HG02642 (cell line): ENCODE data around the gene AGK.
"Not testable (repeated sequence)": the region's sequence is repeated elsewhere in the genome, so short reads cannot be mapped to it uniquely, and the experiment has no call there.

ENCODE experiments used
- ATAC-seq: cut with Tn5 transposase; IDR thresholded peaks from one replicate; pipeline ENCODE4 v1.9.1; 2021; ENCODE audit warnings: mild to moderate bottlenecking; ENCODE audit not compliant: unreplicated experiment, poor library complexity

AGK gene

DNA sequence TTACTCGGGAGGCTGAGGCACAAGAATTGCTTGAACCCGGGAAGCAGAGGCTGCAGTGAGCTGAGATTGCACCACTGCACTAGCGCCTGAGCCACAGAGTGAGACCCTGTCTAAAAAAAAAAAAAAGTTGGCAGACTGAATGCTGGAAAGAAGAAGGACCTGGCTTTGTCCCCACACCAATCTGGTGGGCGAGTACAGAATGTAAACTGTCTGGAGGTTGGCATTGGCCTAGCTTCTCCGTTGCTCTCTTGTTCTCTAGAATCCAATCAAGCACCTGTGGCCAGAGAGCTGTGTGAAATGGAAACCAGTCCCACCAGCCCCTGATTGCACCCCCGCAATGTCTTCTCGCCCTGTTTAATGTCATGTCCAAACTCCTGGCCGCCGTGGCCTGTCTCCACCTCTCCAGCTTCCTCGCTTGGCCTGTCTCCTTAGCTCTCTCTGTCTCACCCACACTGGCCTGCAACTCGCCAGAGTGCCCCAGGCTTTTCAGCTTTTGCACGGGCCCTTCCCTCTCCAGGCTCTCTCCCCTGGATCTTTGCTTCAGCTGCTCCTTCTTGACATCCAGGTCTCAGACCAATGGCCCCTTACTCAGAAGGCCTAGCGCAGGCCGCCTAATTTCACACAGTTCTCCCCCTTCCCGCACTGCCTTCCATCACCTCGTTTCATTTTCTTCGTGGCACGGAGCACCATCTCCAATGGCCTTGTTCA is 670 bp upstream of the AGK start:
- ATAC-seq, result peak; percentile 4

DNA sequence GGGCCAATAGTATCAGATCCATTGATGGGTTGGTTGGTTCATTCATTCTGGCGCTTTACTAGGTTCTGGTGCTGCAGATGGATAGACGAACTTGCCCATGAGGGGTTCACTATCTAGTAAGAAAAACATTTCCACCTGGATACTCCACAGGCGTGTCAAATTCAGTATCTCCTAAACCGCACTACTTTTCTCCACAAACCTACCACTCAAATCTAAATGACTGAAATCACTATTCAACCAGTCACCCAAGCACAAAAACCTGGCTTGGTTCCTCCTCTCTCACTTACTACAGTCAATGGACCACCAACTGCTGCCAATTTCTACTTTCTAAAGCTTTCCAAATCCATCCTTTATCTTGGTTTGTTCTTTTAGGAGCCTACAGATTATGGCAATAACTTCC is 572 bp downstream of the AGK start:
- ATAC-seq, result peak; percentile 20

DNA sequence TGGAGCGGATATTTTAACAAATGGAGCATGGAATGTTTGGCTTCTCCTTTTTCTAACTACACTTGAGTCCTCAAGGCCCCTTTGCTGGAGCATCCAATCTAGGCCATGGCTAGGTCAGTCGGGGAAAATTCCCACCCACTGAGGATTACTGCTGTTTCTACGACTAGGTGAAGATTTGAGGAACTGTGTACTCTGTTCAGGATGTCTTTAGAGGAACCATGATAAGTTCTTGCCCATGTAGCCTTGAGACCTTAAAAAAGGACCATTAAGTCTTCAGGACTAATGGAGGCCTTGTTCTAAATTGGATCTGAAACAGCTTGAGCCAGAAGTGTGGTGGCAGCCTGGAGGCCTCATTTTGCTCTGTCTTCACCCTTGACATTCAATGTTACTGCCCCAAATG is 6.2 kb downstream of the AGK start:
- peak; percentile 31 for ATAC-seq

DNA sequence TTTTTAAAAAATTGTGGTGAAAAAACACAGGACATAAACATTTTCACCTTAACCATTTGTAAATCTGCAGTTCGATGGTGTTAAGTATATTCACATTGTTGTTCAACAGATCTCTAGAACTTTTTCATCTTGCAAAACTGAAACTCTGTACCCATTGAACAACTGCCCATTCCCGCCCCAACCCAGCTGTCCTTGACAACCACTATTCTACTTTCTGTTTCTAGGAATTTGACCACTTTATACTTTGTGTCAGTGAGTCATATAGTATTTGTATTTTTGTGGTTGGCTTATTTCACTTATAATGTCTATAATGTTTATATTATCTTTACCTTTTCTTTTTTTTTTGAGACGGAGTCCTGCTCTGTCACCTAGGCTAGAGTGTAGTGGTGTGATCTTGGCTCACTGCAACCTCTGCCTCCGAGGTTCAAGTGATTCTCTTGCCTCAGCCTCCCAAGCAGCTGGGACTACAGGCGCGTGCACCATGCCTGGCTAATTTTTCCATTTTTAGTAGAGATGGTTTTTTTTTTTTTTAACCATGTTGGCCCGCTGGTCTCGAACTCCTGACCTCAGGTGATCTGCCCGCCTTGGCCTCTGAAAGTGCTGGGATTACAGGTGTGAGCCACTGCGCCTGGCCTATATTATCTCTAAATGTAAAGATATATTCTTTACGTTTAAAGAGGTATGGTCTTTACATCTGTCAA is 6.8 kb downstream of the AGK start:
- peak; percentile 51 for ATAC-seq

DNA sequence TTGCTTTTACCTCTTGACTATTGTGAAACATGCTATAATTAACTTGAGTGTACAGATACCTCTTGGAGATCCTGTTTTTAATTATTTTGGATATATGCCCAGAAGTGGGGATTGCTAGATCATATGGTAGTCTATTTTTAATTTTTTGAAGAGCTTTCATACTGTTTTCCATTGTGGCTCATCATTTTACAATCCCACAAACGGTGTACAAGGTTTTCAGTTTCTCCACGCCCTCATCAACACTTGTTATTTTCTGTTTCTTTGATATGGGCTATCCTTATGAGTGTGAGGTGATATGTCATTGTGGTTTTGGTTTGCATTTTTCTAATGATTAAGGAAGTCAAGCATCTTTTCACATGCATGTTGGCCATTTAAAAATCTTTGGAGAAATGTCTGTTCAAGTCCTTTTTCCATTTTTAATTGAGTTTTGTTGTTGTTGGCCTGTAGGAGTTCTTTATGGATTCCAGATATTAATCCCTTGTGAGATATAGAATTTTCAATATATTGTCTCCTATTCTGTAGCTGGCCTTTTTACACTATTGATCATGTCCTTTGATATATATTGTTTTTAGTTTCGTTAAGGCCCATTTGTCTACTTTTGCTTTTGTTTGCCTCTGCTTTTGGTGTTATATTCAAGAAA is 7.5 kb downstream of the AGK start:
- peak; percentile 79 for ATAC-seq

DNA sequence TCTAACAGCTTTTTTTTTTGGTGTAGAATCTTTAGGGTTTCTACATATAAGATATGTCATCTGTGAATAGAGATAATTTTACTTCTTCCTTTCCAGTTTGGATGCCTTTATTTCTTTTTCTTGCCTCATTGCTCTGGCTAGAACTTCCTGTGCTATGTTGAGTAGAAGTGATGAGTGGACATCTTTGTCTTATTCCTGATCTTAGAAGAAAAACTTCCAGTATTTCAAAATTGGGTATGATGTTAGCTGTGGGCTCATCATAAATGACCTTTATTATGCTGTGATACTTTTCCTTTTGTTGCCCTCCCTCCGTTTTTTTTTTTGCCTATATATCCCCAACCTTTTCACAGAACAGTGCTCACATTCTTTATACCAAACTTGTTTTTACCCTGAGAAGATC is 8.8 kb downstream of the AGK start:
- no peak for ATAC-seq

DNA sequence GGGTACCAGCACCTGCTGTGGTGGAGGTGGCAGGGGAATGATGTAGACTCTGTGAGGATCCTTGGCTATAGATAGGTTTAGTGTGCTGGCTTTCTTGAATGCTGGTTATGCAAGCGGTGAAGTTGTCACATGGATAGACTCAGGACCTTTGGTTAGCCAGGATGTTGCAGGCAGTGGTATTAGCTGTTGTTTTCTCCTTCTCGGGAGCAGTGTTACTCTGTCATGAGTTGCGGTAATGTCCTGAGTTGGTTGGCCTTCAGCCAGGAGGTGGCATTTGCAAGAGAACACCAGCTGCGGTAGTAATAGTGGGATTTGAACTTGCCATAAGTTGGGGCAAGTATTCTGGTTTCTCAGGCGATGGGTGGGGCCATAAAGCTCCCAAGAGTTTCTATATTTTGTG is 10.8 kb downstream of the AGK start:
- no peak for ATAC-seq

DNA sequence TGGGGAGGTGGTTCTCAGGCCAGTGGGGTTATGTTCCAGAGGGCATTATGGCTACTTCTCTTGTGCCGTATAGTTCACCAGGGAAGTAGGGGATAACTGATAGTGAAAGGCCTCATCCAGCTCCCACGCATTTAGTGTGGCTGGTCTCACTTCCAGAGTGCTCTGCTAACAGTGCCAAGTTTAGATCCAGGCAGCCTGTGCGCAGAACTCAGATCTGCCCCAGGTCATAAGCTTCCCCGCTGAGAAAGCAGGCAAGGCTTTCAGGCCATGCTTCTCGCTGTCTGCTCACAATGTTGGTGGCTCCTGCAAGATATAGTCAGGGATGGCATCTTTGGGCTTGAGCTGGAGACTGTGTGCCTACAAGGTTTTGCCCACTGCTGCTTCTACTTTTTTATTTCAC is 11.3 kb downstream of the AGK start:
- no peak for ATAC-seq

DNA sequence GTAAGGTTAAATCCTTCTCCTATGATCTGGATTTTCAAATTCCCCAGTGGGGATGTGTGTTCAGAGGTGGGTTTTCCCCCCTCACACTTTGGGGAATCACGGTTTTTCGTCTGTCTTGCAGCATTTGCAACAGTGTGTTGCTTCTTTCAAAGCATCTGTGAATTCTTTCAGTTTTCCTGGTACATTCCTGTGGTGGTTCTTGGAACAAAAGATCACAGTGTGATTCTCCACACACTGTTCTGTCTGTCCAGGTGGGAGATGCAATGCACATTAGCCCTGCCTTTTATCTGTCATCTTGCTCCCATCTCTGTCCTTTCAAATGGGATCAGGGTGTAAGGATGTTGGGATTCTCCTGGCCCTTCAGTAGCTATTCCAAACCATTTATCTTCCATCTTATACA is 11.8 kb downstream of the AGK start:
- ATAC-seq, result no peak

DNA sequence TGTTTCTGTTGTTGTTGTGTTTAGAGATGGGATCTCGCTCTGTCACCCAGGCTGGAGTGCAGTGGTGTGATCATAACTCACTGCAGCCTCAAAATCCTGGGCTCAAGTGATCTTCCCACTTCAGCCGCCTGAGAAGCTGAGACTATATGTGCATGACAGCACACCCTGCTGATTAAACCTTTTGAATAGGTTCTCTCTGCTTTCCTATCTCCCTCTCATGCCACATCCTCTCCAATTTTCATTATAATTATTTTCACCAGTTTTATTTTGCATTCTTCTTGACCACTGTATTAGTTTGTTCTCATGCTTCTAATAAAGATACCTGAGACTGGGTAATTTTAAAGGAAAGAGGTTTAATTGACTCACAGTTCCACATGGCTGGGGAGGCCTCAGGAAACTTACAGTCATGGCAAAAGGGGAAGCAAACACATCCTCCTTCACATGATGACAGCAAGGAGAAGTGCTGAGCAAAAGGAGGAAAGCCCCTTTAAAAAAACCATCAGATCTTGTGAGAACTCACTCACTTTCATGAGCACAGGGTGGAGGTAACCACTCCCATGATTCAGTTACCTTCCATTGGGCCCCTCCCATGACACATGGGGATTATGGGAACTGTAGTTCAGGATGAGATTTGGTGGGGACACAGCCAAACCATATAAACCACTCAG is 12.9 kb downstream of the AGK start:
- ATAC-seq, result peak; percentile 69

DNA sequence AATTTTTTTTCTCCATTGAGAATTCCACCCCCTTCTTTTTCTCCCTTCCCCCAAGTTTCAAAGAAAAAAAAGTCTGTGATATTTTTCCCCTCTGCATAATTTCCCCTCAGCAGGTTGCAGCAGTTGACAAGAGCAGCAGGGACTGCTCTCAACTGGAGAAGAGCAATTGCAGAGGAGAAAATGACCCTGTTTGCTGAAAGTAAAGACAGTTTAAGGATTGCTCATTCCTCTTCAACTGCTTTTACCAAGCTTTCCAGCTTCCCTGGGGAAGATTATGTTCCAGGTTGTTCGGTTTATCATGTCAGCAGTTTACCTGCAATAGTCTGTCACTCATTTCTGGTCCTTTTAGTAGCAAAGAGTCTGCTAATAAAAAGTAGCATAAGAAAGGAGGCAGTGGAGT is 16.2 kb downstream of the AGK start:
- ATAC-seq, result no peak

DNA sequence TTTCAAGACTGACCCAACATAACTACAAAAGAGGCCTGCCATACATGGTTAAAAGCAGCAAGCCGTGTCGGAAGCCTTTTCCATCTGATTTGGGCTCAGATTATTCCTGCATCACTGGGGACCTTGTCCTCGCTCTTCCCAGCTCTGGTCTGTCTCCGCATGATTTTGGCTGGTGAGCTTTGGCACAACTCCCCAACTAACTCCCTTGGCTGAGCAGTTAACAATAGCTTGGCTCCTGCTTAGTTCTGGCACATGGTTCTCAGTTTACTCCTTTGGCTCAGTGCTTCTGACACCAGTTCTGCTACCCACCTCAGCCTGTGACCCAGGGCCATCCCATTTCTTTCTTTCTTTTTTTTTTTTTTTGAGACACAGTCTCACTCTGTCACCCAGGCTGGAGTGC is 17.0 kb downstream of the AGK start:
- ATAC-seq, result no peak

DNA sequence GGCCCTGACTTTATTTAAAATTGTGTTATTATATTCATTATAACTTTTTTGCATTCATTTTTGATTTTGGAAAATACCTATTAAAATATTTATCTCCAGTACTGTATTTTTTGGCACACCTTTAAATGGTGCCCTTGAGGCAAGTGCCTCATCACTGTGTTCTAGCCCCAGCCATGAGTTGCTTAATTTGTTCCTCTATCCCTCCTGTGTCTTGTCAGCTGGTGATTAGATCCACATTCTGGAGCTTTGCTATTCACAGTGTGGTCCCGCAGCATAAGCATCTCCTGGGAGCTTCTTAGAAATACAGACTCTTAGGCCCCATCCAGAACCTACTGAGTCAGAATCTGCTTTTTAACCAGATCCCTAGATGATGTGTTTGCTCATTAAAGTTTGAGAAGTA is 19.8 kb downstream of the AGK start:
- ATAC-seq, result no peak

DNA sequence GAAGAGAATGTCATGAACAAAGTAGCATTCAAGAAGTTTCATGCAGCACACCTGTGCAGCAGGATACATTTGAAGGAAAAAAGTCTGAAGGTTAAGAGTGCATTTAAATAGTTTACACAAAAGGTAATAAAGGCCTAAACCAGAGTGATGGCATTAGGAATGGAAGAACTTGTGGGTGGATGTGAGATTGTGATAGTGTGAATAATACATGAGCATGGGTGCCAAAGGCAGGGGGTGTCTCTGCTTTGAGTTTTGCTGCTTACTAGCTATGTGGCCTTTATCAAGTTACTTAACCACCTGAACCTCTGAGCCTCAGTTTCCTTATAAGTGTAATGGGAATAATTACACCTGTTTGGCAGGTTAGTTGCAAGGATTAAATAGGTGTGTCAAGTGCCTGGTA is 21.0 kb downstream of the AGK start:
- ATAC-seq, result no peak

DNA sequence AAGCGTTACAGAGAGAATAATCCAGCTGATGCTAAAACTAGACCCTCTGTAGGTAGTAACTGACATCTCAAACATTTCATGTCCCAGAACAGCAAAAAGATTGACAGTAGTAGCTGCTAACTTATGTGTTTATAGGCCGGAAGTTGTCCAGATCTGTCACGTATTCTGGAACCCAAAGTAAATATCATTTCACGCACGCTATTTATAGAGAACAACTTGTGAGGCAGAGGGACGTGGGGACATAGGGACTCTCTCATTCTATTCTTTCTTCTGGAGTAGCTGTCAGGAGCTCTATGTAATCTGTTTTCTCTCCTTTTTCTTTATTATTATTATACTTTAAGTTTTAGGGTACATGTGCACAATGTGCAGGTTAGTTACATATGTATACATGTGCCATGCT is 22.3 kb downstream of the AGK start:
- no peak for ATAC-seq

DNA sequence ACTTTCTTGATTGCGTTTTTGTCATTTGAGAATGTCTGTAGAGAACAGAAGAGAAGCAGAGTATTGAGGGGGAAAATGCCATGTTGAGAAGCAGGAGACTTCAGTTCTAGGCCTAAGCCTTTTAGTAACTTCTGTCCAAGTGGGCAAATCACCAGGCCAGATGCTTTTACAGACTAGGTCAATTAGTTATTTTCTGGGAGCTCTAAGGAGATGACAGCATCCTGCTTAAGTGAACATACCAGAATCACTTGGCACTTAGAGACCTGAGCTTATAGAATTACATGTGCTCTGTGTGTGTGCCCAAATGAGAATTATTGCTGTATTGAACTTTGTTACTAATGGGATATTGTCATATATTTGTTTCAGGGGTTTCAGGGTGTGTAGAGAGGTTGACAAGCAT is 24.0 kb downstream of the AGK start:
- ATAC-seq, result no peak

DNA sequence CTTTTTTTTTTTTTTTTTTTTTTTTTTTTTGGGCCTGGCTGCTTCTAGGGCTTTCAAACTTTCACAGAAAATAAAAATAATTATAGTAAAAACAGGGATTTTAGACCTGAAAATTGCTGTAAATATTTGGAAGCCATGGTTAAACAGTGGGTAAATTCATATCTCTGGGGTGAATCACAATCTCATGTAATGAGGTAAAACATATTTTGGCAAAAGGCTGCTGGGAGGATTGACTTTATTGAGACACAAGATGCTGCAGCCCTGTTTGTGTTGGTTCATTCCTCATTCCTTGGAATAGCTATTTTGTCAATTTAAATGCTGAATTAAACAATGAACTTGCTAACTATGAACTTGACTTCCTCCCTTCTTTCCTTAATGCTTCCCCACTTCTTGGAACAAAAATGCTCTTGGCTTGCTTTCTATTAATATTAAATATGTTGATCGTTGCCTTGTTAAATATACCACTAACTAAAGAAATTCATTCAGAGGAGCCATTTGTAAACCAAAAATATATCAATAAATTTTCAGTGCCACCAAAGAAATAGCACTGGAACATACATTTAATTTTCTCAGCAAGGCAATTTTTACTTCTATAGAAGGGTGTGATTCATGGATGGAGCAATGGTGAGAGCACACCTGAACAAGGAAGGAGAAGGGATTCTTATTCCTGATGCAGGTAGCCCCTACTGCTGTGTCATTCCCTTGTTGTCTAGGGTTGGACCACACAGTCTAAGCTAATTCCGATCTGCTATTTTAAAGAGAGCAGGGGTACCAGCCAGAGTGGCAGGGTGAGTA is 24.6 kb downstream of the AGK start:
- ATAC-seq, result no peak

DNA sequence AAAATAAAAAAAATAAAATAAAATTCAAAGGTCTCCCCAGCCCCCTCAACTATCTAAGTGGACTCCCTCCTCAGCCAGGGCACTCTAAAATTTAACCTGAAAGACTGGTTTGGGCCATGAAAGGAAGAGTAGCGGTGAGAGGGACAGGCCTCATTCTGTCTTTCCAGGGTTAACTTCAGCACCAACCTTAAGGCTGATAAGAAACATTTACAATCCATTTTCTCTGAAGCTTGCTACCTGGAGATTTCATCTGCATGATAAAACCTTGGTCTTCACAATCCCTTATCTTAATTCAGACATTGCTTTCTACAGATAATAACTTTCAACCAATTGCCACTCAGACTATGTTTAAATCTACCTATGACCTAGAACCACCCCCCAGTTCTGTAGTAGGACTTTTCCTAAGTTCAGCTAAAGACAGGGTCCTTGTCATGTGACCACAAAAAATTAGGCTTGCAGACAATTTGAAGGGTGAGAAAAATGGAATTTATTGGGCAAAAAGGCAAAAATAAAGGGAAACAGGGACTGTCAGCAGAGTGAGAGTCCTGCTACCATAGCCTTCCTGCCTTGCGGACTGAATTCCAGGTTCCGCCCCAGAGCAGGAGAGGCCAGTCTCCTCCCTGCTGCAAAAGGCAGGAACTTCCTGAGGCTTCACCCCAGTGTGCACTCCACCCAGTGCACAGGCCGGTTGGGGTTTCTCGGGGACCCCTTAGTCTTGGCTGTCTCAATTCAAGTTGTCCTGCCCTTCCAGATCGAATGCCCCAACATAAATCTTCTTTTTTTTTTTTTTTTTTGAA is 26.0 kb downstream of the AGK start:
- no peak for ATAC-seq

DNA sequence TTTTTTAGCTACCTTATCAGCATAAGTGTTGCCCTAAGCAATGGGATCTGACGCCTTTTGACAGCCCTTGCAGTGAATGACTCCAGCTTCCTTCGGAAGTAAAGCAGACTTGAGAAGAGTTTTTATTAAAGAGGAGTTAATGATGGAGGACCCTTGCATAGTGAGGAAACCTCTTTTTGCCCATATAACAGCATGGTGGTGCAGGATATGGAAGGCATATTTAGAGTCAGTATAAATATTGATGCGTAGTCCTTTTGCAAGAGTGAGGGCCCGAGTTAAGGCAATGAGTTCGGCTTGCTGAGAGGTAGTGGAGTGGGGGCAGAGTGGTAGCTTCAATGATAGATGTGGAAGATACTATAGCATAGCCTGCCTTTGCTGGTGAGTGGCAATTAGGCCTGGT is 28.7 kb downstream of the AGK start:
- not testable (repeated sequence) for ATAC-seq

DNA sequence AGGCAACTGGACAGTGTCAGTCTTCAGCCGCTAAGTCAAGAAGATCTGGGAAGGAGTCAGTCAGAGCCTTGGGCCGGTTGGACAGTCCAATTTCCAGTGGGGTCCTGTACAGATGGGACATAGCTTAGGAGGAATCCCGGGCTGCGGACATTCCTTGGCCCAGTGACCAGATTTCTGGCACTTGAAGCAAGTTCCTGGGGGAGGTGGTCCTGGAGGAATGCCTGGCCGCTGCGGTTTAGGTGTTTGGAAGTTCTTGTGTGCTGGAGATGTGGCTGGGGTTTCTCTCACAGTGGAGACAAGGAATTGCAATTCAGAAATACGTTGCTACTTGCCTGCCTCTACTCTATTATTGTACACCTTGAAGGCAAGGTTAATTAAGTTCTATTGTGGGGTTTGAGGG is 30.9 kb downstream of the AGK start:
- ATAC-seq, result not testable (repeated sequence)
